GM19023 (cell line): ENCODE results near the gene HMCN2.
"Not testable (repeated sequence)": the region's sequence is repeated elsewhere in the genome, so short reads cannot be mapped to it uniquely, and the experiment has no call there.

Experiments used
- ATAC-seq: cut with Tn5 transposase; IDR thresholded peaks from one replicate; pipeline ENCODE4 v1.9.1; 2021; ENCODE audit warnings: mild to moderate bottlenecking, moderate library complexity; ENCODE audit not compliant: unreplicated experiment

HMCN2 gene

DNA sequence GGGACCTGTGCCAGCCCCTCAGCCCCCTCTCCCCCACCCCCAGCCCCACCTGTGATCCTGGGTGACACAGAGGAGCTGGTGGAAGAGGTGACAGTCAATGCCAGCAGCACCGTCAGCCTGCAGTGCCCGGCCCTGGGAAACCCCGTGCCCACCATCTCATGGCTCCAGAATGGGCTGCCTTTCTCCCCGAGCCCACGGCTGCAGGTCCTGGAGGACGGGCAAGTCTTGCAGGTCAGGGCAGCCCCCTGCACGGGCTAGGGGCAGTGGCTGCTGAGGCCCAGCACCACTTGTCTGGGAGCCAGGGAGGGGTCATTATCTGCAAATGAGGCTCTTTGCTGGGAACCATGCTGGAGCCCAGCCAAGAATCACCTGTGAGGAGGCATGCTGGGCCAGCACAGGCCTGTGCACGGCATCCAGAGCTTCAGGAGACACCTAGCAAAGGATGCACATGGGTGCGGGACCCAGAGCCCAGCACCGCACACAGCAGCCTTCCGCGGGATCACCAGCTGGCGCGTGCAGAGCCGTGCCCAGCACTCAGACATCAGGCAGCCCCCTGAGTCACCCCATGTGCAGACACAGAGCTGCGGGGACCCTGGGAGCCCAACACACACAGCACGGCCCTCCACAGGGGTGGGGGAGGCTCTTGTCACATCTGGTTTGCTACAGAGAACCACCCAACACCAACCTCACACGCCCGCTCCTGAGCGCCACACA, 117.2 kb downstream of the HMCN2 start:
- ATAC-seq, result no peak

DNA sequence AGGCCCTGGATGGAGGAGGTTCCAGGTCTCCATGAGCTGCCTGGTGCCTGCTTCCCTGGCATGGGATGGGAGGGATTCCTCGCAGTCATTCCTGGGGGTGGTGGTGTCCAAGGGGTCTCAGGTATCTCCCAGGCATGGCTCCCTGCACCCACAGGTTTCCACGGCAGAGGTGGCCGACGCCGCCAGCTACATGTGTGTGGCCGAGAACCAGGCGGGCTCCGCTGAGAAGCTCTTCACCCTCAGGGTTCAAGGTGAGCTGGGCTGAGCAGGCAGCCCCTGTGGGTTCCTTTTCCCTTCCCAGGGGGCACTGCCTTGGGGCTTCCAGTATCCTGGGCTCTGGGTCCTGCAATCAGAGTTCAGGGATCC, 117.8 kb downstream of the HMCN2 start:
- no peak for ATAC-seq

DNA sequence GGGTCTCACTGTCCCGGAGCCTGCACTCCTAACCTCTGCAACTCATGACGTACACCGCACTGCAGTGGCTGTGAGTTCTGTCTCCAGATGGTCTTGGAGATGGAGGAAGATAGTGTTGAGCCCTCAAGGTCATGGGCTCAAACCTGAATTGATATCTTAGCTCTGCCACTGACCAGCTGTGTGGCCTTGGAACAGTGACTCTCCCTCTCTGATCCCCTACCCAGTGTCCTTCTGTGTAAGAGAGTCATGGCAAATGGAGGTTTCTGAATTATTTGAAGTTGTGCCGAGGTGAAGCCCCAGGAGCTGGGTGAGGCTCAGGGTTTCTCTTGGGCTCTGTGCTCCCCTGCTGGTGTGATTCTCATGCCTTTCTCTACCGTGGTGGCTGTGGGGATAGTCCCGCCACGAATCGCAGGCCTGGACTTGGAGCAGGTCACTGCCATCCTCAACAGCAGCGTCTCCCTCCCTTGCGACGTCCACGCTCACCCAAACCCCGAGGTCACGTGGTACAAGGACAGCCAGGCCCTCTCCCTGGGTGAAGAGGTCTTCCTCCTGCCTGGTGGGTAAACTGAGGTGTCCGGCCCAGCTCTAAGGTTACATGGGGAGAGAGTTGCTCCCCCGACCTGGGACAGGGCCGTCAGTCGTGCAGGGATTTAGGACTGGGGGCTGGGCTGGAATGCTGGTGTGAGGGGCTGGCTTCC, 118.6 kb downstream of the HMCN2 start:
- ATAC-seq, result no peak

DNA sequence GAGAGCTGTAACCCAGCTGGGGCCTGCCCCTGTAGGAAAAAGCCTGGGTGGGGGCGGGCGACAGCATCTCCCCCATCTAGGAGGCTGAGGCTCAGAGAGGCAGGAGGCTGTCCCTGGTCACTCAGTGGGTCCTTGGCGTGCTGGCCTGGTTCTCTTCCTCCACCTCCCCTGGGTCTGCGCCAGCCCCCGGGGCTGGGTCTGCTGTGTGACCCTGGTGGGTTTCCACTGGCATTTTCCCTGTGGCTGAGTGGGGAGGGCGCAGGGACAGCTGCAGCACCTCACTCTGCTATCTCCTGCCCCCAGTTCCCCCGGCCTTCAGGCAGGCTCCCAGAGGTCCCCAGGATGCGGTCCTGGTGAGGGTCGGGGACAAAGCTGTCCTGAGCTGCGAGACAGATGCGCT, 119.7 kb downstream of the HMCN2 start:
- ATAC-seq, result no peak

DNA sequence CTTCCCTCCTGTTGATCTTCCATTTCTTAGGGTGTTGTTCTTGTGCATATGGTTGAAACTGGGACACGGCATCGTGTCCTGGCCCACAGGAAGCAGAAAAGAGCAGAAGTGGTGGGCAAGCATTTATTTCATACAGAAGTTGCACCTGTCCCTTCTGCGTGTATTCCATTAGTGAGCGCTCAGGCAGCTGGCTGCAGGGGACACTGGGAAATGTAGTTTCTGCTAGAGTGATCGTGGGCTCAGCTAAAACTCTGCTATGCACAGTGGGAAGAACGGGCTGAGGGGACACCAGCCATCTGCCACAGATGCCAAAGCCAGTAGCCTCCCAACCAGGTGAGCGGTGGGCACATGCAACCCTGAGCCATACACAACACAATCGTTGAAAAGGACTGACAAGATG, 121.8 kb downstream of the HMCN2 start:
- no peak for ATAC-seq

DNA sequence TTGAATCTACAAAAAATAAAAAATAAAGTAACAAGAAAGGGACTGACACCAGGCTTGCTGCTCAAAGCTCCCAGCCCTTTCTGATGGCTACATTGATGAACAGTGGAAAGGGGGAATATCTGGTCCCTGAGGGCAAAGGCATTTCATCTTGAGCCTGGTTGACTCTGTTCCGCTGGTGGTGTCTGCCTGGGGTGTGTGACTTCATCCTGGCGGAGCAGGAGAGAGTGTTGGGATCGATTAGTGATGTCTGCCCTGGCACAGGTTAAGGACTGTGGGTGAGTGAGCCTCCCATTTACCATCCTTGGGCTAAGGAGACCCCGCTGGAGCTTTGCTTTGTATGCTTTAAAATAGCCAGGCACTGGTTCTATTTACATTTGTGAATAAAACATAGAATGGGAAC, 122.3 kb downstream of the HMCN2 start:
- ATAC-seq, result no peak

DNA sequence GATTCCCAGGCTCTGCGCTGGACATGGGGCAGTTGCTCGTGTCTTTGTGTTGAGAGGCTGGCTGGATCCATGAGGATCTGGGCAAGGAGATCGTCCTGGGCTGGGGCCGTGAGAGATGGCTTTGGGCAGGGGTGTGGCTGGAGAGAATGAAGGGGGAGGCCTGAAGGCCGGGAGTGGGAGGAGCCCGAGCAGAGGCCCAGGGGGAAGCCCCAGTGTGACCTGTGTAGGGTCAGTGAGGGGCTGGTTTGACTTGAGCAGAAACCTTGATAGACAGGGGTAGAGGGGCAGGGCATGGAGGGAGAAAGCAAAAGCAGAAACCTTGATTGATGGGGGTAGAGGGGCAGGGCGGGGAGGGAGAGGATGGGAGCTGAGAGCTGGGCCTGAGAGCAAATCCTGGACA, 124.8 kb downstream of the HMCN2 start:
- ATAC-seq, result no peak

DNA sequence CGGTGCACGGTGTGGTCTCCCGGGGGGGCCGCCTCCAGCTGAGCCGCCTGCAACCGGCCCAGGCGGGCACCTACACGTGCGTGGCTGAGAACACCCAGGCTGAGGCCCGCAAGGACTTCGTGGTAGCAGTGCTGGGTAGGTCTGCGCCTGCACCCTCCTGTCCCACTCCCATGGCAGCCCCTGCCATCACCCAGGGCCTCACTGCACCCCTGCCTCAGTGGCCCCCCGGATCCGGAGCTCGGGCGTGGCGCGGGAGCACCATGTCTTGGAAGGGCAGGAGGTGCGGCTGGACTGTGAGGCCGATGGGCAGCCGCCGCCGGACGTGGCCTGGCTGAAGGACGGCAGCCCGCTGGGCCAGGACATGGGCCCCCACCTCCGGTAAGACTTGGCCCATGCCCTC, 125.4 kb downstream of the HMCN2 start:
- ATAC-seq, result no peak

DNA sequence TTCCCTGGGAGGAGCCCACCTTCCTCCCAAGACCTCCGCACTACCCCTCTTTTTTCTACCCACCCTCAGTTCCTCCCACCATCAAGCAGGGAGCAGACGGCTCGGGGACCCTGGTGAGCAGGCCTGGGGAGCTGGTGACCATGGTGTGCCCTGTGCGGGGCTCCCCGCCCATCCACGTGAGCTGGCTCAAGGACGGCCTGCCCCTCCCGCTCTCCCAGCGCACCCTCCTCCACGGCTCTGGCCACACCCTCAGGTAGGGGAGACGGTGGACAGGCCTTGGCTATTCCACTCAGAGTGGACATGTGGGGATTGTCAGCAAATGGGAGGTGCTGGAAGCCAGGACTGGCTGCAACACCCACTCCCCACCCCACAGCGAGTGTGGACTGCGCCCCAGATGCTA, 126.3 kb downstream of the HMCN2 start:
- no peak for ATAC-seq

DNA sequence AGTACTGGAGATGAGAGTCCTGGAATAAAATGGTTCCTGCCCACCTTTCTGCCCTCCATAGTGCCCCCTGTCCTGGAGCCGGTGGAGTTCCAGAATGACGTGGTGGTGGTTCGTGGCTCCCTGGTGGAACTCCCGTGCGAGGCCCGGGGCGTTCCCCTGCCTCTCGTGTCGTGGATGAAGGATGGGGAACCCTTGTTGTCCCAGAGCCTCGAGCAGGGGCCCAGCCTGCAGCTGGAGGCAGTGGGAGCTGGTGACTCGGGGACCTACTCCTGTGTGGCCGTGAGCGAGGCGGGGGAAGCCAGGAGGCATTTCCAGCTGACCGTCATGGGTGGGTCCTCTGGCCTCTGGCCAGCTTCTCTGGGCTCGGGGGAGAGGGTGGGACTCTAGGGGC, 128.1 kb downstream of the HMCN2 start:
- ATAC-seq, result no peak

DNA sequence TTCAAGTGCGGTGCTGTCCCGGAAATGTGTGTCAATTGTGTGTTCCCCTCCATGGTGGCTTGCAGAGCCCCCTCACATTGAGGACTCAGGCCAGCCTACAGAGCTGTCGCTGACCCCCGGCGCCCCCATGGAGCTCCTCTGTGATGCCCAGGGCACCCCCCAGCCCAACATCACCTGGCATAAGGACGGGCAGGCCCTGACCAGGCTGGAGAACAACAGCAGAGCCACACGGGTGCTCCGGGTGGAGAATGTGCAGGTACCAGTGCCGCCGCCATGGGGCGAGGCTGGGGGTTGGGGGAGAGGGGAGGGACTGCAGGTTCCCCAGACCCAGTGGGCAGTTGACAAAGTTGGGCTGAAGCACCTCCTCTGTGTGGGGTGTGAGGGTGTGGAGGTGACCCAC, 128.8 kb downstream of the HMCN2 start:
- ATAC-seq, result no peak

DNA sequence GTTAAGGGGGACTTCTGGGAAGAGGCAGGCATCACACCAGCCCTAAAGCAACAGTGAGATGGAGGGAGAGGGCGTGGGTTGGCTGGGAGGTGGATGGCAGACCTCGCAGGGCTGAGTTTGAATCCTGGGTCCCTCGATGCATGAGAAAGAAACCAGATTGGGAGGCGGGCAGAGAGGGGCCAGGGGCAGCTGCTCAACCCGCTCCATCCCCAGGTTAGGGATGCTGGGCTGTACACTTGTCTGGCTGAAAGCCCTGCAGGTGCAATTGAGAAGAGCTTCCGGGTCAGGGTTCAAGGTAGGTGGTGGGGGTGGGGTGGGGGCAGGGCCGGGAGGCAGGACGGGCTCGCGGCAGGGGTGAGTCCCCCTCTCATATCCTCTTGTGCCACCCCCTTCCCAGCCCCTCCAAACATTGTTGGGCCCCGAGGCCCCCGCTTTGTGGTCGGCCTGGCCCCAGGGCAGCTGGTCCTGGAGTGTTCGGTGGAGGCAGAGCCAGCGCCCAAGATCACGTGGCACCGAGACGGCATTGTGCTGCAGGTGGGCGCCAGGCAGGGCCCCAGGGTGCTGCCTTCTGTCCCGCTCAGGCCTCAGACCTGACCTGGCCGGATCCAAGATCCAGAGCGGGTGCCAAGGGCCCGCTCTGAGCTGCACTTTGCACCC, 129.4 kb downstream of the HMCN2 start:
- no peak for ATAC-seq

DNA sequence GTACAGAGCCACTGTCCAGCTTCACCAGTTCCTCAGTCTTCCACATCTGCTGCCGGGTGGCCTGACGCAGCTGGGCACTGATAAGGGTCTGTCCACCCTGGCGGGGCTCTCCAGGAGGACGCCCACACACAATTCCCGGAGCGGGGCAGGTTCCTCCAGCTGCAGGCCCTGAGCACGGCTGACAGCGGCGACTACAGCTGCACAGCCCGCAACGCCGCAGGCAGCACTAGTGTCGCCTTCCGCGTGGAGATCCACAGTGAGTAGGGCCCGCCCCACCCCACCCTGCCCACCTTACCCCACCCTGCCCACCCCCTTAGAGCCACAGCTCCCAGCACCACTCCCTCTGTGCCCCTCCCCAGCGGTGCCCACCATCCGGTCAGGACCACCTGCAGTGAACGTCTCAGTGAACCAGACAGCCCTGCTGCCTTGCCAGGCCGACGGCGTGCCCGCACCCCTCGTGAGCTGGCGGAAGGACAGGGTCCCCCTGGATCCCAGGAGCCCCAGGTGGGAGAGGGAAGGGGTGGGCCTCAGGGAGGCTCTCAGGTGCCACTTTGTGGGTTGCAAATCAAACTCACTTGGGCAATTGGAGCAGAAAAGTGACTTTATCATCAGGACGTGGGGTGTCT, 130.4 kb downstream of the HMCN2 start:
- no peak for ATAC-seq

DNA sequence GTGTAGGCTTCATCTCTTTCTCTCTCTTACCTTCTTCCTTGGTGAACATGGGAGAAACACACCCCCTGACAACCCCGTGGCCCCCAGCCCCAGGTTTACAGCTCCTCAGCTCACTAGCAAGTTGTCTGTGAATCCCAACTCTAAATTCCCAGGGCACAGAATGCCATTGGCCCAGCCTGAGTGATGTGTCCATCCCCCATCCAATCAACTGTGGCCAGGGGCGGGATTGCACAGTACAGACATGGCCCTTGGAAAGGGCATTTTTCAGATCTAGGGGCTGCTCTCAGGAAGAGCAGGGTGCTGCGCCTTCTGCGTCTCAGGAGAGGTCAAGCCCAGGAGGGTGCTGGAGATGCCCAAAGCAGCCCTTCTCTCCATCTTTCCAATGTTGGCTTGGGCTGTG, 131.0 kb downstream of the HMCN2 start:
- ATAC-seq, result no peak

DNA sequence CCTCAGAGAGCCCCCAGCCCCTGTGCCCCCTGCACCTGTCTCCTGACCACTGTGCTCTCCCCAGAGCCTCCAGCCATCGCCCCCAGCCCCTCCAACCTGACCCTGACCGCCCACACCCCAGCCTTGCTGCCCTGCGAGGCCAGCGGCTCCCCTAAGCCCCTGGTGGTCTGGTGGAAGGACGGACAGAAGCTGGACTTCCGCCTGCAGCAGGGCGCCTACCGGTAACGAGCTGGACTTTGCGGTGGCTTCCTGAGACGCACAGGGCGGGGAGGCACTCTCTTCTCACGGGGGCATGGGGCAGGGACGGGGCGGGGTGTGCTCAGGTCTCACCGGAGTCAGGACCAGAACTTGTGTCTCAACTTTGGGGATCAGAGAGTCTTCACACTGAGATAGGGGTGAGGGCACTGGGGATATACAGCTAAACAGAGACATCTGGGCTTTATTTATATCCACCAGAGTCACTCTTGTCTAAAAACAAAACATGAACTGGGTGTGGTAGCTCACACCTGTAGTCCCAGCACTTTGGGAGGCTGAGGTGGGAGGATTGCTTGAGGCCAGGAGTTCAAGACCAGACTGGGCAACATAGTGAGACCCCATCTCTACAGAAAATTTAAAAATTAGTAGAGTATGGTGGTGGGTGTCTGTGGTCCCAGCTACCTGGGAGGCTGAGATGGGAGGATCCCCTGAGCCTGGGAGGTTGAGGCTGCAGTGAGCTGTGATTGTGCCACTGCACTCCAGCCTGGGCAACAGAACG, 133.1 kb downstream of the HMCN2 start:
- ATAC-seq, result no peak

DNA sequence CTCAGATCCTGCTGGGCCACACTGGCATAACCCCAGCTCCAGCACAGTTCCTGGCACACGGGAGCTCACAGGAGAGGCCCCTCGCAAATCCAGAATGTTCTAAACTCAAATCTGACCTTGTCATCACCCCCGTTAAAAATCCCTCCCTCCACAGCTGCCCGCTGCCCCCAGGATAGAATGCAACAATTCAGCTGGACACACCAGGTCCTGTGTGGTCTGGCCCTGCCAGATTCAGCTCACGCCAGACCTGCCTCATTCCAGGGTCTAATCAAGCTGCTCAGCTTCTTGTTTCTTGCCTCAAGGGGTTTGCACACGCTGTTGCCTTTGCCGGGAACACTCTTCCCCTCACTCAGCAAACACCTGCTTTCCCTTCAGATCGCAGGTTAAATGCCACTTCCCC, 134.2 kb downstream of the HMCN2 start:
- no peak for ATAC-seq

DNA sequence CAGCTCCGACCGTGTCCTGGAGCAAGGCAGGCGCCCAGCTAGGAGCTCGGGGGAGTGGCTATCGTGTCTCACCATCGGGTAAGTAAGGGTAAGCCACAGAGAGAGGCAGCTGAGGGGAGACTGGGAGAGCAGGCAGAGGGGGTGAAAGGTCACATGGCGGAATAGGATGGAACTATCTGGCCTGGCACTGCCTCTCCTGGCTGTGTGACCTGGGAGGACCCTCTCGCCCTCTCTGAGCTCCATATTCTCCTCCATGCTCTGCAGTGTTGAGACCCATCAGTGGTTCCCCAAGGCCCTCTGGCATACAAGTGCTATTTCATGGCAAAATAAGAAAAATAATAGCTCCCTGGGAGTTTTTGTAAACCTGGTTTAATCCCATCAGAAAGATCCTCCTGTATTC, 135.3 kb downstream of the HMCN2 start:
- ATAC-seq, result no peak

DNA sequence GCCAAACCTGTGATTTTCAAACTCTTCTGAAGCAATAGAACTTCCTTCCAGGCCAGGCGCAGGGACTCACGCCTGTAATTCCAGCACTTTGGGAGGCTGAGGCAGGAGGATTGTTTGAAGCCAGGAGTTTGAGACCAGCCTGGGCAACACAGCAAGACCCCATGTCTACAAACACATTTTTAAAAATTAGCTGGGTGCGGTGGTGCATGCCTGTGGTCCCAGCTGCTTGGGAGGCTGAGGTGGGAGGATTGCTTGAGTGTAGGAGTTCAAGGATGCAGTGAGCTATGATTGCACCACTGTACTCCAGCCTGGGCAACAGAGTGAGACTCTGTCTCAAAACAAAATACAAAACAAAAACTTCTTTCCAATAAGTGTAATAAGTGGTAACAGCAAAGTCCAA, 136.2 kb downstream of the HMCN2 start:
- ATAC-seq, result not testable (repeated sequence)

DNA sequence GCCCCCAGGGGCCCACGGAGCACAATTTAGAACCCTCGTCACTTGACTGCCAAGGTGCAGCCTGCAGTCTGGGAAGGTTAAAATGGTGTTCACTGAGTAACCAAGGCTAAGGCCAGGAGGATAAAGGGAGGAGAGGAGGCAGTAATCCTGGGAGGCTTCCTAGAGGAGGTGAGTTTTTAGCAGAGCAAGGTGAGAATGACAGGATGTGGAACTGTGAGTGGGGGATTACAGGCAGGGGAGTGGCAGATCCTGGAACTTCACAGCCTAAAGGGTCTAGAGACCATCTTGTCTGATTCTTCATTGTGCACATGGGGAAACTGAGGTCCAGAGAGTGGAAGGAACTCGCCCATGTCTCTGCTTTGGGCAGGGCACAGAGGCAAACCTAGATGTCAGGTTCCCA, 136.7 kb downstream of the HMCN2 start:
- no peak for ATAC-seq

DNA sequence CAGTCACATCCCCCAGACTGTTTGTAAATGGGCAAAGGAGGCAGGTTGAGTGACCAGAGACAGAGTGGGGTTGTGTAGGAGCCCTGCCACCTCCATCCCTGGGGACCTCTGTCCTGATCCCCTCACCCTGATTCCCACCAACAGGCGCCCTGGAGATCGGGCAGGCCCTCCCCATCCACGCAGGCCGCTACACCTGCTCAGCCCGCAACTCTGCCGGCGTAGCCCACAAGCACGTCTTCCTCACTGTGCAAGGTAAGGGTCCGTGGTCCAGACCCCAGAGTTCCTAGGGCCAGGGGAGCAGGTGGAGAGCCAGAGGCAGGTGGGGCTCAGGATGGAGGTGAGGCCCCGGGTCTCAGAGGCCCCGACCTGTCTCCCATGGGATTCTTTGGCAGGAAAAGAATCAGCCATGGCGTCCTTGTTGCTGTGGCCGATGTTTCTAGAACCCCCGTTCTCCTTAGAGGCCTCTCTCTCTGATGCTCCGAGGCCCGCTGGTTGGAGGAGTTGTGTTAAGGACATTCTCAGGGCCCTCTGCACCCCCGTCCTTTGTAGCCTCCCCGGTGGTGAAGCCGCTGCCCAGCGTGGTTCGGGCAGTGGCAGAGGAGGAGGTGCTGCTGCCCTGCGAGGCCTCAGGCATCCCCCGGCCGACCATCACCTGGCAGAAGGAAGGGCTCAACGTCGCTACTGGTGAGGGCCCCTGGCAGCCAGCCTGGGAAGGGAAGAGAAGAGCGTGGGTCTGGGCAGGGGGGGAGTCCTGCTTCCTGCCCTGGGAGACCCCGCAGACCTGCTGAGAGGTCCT, 137.3 kb downstream of the HMCN2 start:
- ATAC-seq, result no peak
